ENCODE data around the gene SMAD7.

GRCh38 chr18:48962252-48962993, 11.7 kb upstream of the SMAD7 start:
- TF ChIP-seq CTCF (conservative IDR thresholded peaks at IDR 0.05; ENCODE audit: low read depth in 2 of 2) (no peak), EZH2phosphoT487 (IDR thresholded peaks at IDR 0.05; ENCODE audit: unreplicated experiment) (no peak), POLR2AphosphoS5 (IDR thresholded peaks at IDR 0.05; ENCODE audit: low read depth) (no peak), CREB1 (CRISPR knock-in tag; IDR thresholded peaks at IDR 0.05; ENCODE audit: low read depth) (no peak), REST (IDR thresholded peaks at IDR 0.05; ENCODE audit: unreplicated experiment) (no peak), JUNB (IDR thresholded peaks at IDR 0.05; ENCODE audit: unreplicated experiment) (no peak), EZH2 (IDR thresholded peaks at IDR 0.05; ENCODE audit: low read depth, unreplicated experiment) (no peak), ETS1 (IDR thresholded peaks at IDR 0.05) (no peak), STAT1 (IDR thresholded peaks at IDR 0.05; ENCODE audit: unreplicated experiment) (no peak)
